DOHH2 (cell line): Measurements from ENCODE around the gene SOAT2.

Experiments used
- H3F3A ChIP-seq: fragments of 200-600 bp; sonication (generic), shearing (Covaris generic); 2 replicates; pipeline ENCODE4 v1.6.0; 2016; ENCODE audit warnings: antibody characterized with exemption, mild to moderate bottlenecking; ENCODE audit not compliant: control insufficient read depth, insufficient read depth
- H3K27ac ChIP-seq: fragments of 200-600 bp; sonication (generic); 2 replicates; pipeline ENCODE4 v1.5.1; 2014; ENCODE audit warnings: low read depth, mild to moderate bottlenecking, low read length, moderate library complexity
- H3K27me3 ChIP-seq: fragments of 200-600 bp; sonication (generic); 2 replicates; pipeline ENCODE4 v1.6.1; 2014; ENCODE audit warnings: mild to moderate bottlenecking, low read length, mixed read lengths; ENCODE audit not compliant: control insufficient read depth
- H3K36me3 ChIP-seq: fragments of 200-600 bp; sonication (generic); 2 replicates; pipeline ENCODE4 v1.6.1; 2014; ENCODE audit warnings: mild to moderate bottlenecking, low read length, moderate library complexity, mixed read lengths; ENCODE audit not compliant: control insufficient read depth
- H3K4me1 ChIP-seq: fragments of 200-600 bp; sonication (generic); 2 replicates; pipeline ENCODE4 v1.6.1; 2014; ENCODE audit warnings: mild to moderate bottlenecking, low read length, mixed read lengths; ENCODE audit not compliant: control insufficient read depth
- H3K4me2 ChIP-seq: fragments of 200-600 bp; sonication (generic); 2 replicates; pipeline ENCODE4 v1.6.0; 2014; ENCODE audit warnings: mild to moderate bottlenecking, low read length, moderate library complexity
- H3K4me3 ChIP-seq: fragments of 200-600 bp; sonication (generic); 2 replicates; pipeline ENCODE4 v1.5.1; 2014; ENCODE audit warnings: mild to moderate bottlenecking, low read length, mixed read lengths
- H3K79me2 ChIP-seq: fragments of 200-600 bp; sonication (generic); 2 replicates; pipeline ENCODE4 v1.6.1; 2014; ENCODE audit warnings: mild to moderate bottlenecking, low read length, mixed read lengths; ENCODE audit not compliant: control insufficient read depth
- H3K9me2 ChIP-seq: fragments of 200-600 bp; sonication (generic); replicated peaks from 2 replicates; pipeline ENCODE4 v1.6.1; 2014; ENCODE audit warnings: mild to moderate bottlenecking, low read length, mixed read lengths; ENCODE audit not compliant: control insufficient read depth
- H3K9me3 ChIP-seq: fragments of 200-600 bp; sonication (generic); 2 replicates; pipeline ENCODE4 v1.6.1; 2014; ENCODE audit warnings: antibody characterized with exemption, low read length, mixed read lengths; ENCODE audit not compliant: control insufficient read depth, insufficient read depth
- H4K20me1 ChIP-seq: fragments of 200-600 bp; sonication (generic); 2 replicates; pipeline ENCODE4 v1.6.0; 2014; ENCODE audit warnings: low read depth, mild to moderate bottlenecking, antibody characterized with exemption, low read length, moderate library complexity; ENCODE audit not compliant: control insufficient read depth, insufficient read depth
- CTCF ChIP-seq: fragments of 200-600 bp; sonication (generic); IDR thresholded peaks from one replicate; pipeline ENCODE4 v1.5.1; 2014; ENCODE audit warnings: antibody characterized with exemption, mild to moderate bottlenecking, low read depth, low read length; ENCODE audit not compliant: poor library complexity, severe bottlenecking
- EZH2phosphoT487 ChIP-seq: fragments of 200-600 bp; sonication (generic); IDR thresholded peaks from 2 replicates; pipeline ENCODE4 v1.6.1; 2017; ENCODE audit warnings: borderline replicate concordance, mild to moderate bottlenecking, antibody characterized with exemption, low read length, moderate library complexity, mixed read lengths

Gene SOAT2

DNA sequence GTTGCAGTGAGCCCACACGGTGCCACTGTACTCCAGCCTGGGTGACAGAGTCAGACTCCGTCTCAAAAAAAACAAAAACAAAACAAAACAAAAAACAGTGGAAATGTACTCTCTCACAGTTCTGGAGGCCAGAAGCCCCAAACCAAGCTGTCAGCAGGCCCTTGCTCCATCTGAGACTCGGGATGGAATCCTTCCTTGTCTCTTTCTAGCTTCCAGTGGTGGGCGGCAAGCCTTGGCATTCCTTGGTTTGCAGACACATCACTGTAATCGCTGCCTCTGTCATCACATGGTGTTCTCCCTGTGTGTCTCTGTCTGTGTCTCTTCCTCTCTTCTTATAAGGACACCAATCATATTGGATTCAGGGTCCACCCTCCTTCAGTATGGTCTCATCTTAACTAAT, 47.0 kb upstream of the SOAT2 start:
- Histone ChIP-seq H3K9me3 (no peaks in the 10 kb centered on the region), H4K20me1 (0 out of 2 replicates have a peak, but pooled peaks cover 3% of the 10 kb centered on the region), H3K79me2 (no peaks in the 10 kb centered on the region), H3K4me2 (no peak overlapping the region), H3K4me1 (peaks cover 9% of the 10 kb centered on the region), H3F3A (0 out of 2 replicates have a peak, but pooled peaks cover 4% of the 10 kb centered on the region), H3K27ac (no peak overlapping the region), H3K36me3 (no peaks in the 10 kb centered on the region), H3K4me3 (no peak overlapping the region), H3K27me3 (peaks cover 5% of the 10 kb centered on the region), H3K9me2 (no peaks in the 10 kb centered on the region)
- TF ChIP-seq CTCF, result no peak
- TF ChIP-seq EZH2phosphoT487, result no peak

DNA sequence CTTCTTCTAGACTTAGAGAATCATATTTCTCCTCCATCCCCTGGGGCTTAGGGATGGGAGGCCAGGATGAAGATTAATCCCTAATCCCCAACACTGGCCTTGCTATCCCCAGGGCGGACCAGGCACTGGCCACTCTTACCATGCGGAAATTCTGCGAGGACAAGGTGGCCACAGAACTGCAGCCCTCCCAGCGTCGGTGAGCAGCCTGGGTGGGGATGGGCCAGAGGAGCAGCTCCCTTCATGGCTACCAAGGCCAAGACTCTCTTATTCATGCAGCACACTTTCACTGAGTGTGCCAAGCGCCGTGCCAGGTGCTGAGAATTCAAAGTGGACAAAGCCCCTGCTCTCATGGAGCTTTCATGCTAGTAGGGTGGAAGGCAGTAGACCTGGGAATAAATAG, 46.4 kb upstream of the SOAT2 start:
- H3K4me3 ChIP-seq, result no peak overlapping the region
- TF ChIP-seq CTCF (no peak), EZH2phosphoT487 (no peak)

GRCh38 chr12:53057816-53058500, 45.3 kb upstream of the SOAT2 start:
- Histone ChIP-seq H3K9me3 (no peaks in the 10 kb centered on the region), H3K27ac (no peak overlapping the region), H3K79me2 (no peaks in the 10 kb centered on the region), H3K9me2 (no peaks in the 10 kb centered on the region), H3K4me2 (no peak overlapping the region), H3K27me3 (peaks cover 5% of the 10 kb centered on the region), H4K20me1 (0 out of 2 replicates have a peak, but pooled peaks cover 3% of the 10 kb centered on the region), H3K4me3 (no peak overlapping the region), H3F3A (0 out of 2 replicates have a peak, but pooled peaks cover 4% of the 10 kb centered on the region), H3K36me3 (no peaks in the 10 kb centered on the region), H3K4me1 (peaks cover 9% of the 10 kb centered on the region)
- TF ChIP-seq CTCF, result no peak
- TF ChIP-seq EZH2phosphoT487, result no peak

More for the DNA sequence above, 46.4 kb upstream of the SOAT2 start:
- no peak overlapping the region for H3K27ac ChIP-seq
- no peaks in the 10 kb centered on the region for H3K79me2 ChIP-seq
- H3K9me2 ChIP-seq, result no peaks in the 10 kb centered on the region
- peaks cover 5% of the 10 kb centered on the region for H3K27me3 ChIP-seq
- no peaks in the 10 kb centered on the region for H3K9me3 ChIP-seq
- 0 out of 2 replicates have a peak, but pooled peaks cover 4% of the 10 kb centered on the region for H3F3A ChIP-seq
- H3K4me1 ChIP-seq, result peaks cover 9% of the 10 kb centered on the region
- no peaks in the 10 kb centered on the region for H3K36me3 ChIP-seq
- no peak overlapping the region for H3K4me2 ChIP-seq
- 0 out of 2 replicates have a peak, but pooled peaks cover 3% of the 10 kb centered on the region for H4K20me1 ChIP-seq
